Hematopoietic multipotent progenitor cell treated with erythropoietin and hydrocortisone succinate and interleukin-3 and kit ligand, for 17 days (in vitro differentiated cells): ENCODE measurements around the gene ARHGEF37.

Source experiments
- DNase-seq: peaks from one replicate; pipeline ENCODE4 v3.0.0-alpha.2; 2015; ENCODE audit warnings: low spot score

Gene ARHGEF37

DNA sequence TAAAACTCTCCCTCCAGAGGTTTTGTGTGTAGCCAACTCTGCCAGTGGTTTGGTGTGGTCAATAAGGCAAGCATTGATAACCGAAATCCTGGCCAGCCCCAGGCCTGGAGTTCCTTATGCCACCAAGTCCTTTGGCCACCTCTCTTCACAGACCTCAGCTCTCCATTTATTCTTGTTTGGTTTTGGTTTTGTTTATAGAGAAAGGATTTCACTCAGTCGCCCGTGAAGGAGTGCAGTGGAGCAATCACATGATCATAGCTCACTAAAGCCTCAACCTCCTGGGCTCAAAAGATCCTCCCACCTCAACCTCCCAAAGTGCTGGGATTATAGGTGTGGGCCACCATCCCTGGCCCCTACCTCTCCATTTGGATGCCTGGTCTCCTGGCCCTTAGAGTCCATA, 93.4 kb downstream of the ARHGEF37 start:
- DNase-seq, result no peak

- DNase-seq, result no peak
These were observed 94.4 kb downstream of the ARHGEF37 start for GRCh38 chr5:149675610-149676201.

DNA sequence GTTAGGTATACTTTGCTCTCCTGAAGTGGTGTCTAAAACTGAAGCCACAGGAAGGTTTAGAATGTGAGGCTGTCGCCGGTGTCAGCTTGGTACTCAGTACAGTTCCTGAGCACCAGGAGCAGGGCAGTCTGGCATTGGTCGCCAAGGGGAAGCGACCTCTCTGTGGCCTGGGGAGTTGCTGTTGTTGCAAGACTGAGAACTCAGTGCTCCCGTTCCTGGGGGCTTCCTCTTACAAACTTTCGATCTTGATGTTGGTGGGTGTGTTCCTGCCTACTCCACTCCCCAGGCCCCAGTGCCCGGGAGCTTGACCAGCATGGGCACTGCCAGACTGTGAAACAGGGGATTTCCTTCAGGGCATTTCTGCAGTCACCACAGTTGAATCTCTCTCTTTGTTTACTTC, 96.4 kb downstream of the ARHGEF37 start:
- DNase-seq, result no peak

- no peak for DNase-seq
These were observed 98.8 kb downstream of the ARHGEF37 start for GRCh38 chr5:149679876-149680809.

- no peak for DNase-seq
These were observed 99.5 kb downstream of the ARHGEF37 start for GRCh38 chr5:149680810-149681221.

- no peak for DNase-seq
These were observed 100.0 kb downstream of the ARHGEF37 start for GRCh38 chr5:149681252-149681651.

DNA sequence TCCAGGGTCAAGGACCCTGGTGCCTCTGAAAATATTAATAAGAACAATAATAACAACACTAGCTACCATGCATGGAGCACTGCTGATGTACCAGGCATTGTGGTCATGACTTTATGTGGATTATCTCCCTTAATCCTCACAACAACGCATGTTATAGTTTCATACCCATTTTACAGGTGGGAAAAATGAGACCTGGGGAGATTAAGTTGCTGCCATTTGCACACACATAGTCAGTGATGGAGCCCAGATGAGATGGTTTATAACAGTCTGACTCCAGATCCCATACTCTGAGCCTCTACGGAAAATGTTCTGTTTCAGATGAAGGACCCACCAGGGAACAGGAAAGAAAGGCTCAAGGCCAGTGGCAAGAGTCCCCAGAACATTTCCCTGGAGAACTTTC, 100.6 kb downstream of the ARHGEF37 start:
- DNase-seq, result no peak

GRCh38 chr5:149682532-149683075, 101.3 kb downstream of the ARHGEF37 start:
- no peak for DNase-seq

- DNase-seq, result no peak
These were observed 102.7 kb downstream of the ARHGEF37 start for GRCh38 chr5:149683964-149684363.

DNA sequence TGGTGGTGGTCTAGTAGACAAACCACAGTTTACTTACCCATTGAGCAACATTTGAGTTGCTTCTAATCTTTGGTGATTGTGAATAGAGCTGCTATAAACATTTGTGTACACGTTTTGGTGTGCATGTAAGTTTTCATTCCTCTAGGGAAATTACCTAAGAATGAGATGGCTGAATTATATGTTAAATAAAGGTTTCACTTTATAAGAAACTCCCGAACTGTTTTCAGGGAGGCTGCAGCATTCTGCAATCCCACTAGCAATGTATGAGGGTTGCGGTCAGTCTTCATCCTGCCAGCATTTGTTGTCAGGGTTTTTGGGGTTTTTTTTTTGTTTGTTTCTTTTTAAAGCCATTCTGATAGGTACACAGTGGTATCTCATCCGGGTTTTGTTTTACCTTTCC, 103.1 kb downstream of the ARHGEF37 start:
- no peak for DNase-seq
